ENCODE measurements around the gene CCNH.

- TF ChIP-seq EZH2 (IDR thresholded peaks at IDR 0.05; ENCODE audit: borderline replicate concordance, low read depth, low read length, severe bottlenecking) (no peak), CTCF (IDR thresholded peaks at IDR 0.05; ENCODE audit: borderline replicate concordance, extremely low read depth, low read length, poor library complexity, severe bottlenecking) (no peak)
These were observed 43.3 kb downstream of the CCNH start for GRCh38 chr5:87369431-87369830.

Measured in DND-41 (cell line).